Measurements from ENCODE around the gene CDH15. TPM values are rescaled to one million over a fixed set of nuclear protein-coding genes. Genes with fewer than 3 reads are reported as not detected.

The CDH15 gene
- total RNA-seq, 1 experiment from 2014 or later: not detected

DNA sequence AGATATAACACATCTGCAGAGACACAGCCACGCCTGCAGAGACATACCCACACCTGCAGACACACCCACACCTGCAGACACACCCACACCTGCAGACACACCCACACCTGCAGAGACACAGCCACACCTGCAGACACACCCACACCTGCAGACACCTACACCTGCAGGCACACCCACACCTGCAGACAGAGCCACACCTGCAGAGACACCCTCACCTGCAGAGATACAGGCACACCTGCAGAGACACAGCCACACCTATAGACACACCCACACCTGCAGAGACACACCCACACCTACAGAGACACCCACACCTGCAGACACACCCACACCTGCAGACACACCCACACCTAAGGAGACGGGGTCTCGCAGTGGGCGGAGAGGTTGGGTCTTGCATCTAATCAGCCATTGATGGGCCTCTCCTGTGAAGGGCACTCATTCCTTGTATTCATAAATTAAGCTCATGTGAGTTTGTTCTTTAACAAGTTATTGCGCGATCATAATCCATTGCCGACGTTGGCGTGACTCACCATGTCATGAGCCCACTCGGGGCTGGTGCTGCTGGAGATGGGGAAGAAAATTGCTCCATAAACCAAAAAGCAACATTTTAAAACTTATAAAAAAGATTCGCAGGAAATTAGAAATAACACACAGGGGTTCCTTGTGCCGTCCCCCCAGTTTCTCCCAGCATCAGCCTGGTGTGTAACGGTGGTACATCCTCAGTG, 28.9 kb upstream of the CDH15 start:
- Mint-ChIP-seq H3K27me3 (ENCODE audit: unreplicated experiment) (no peaks in the 10 kb centered on the region), H3K4me3 (ENCODE audit: low read depth, unreplicated experiment) (no peak overlapping the region), H3K27ac (ENCODE audit: unreplicated experiment) (no peak overlapping the region), H3K4me1 (ENCODE audit: low read depth, unreplicated experiment) (no peaks in the 10 kb centered on the region), H3K36me3 (ENCODE audit: insufficient read depth, unreplicated experiment) (peaks cover 9% of the 10 kb centered on the region), H3K9me3 (ENCODE audit: low read depth, unreplicated experiment) (no peaks in the 10 kb centered on the region)
- DNase-seq: no peak
- intact Hi-C loops (cut with micrococcal nuclease; ENCODE audit: unreplicated experiment): no loop called here
- TF ChIP-seq, protein P1, sequence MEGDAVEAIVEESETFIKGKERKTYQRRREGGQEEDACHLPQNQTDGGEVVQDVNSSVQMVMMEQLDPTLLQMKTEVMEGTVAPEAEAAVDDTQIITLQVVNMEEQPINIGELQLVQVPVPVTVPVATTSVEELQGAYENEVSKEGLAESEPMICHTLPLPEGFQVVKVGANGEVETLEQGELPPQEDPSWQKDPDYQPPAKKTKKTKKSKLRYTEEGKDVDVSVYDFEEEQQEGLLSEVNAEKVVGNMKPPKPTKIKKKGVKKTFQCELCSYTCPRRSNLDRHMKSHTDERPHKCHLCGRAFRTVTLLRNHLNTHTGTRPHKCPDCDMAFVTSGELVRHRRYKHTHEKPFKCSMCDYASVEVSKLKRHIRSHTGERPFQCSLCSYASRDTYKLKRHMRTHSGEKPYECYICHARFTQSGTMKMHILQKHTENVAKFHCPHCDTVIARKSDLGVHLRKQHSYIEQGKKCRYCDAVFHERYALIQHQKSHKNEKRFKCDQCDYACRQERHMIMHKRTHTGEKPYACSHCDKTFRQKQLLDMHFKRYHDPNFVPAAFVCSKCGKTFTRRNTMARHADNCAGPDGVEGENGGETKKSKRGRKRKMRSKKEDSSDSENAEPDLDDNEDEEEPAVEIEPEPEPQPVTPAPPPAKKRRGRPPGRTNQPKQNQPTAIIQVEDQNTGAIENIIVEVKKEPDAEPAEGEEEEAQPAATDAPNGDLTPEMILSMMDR (IDR thresholded peaks at IDR 0.05; ENCODE audit: unreplicated experiment): no peak
- CTCF ChIA-PET: no interaction called here
- BruUV-seq (replicated peaks): no TSS peak

DNA sequence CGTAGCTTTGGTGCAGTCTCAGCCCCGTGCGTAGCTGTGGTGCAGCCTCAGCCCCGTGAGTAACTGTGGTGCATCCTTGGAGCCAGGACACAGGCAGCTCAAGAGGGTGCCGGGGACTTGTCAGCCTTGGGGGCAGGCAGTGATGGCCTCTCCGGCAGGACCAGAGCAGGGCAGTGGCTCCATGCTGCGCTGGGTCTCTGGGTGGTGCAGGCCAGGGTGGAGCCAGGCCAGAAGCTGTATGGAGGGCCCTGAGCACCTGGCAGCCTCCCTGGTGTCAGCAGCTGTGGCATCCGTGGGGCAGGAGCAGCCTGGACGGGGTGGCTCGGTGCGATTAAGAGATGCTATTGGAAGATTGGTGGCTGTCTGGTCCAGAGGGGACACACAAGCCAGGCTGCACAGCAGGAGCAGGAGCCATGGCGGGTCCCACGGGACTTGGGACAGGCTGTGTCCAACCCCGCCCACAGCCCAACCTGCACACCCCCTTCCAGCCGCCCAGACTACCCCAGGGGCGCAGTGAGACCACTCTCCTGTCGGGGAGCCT, 28.3 kb upstream of the CDH15 start:
- TF ChIP-seq, protein P1 (IDR thresholded peaks at IDR 0.05; ENCODE audit: unreplicated experiment): no peak
- Mint-ChIP-seq H3K9me3 (ENCODE audit: low read depth, unreplicated experiment) (no peaks in the 10 kb centered on the region), H3K27me3 (ENCODE audit: unreplicated experiment) (no peaks in the 10 kb centered on the region), H3K4me1 (ENCODE audit: low read depth, unreplicated experiment) (no peaks in the 10 kb centered on the region), H3K27ac (ENCODE audit: unreplicated experiment) (no peak overlapping the region), H3K36me3 (ENCODE audit: insufficient read depth, unreplicated experiment) (peaks cover 12% of the 10 kb centered on the region), H3K4me3 (ENCODE audit: low read depth, unreplicated experiment) (no peak overlapping the region)
- CTCF ChIA-PET: no interaction called here
- no TSS peak for BruUV-seq (replicated peaks)
- no peak for DNase-seq
- intact Hi-C loops (cut with micrococcal nuclease; ENCODE audit: unreplicated experiment): no loop called here

DNA sequence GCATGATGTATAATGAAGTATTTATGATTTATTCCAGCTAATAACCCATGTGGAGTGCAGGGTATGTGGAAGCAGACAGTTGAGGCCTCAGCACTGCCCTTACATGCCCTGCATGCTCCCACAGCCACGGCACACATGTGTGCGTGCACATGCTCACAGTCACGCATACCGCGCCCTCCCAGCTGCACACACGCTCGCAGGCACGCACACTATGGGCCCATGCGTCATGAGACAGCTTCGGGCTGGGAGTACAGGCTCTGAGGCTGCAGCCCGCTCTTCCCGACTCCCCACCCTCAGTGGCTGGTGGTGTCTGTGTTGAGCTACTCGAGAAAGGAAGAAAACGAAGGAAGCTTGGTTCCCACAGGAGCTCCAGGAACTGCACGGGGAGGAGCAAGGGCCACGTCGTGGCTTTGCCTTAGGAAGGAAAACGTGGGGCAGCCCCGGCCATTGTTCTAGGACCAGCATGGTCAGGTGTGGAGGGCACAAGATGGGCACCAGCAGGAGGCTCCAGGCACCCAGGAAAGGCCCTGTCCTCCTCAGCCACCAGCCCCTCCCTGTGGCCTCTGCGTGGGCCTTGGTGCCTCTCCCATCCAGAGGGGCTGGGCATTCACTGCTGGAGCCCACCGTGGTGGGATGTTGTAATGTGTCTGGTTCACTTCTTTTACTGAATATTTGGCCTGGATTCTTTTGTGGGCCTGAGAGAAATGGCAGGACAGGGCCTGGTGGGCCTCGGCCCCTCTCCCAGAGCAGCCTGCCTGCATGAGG, 27.5 kb upstream of the CDH15 start:
- no peak for DNase-seq
- no peaks in the 10 kb centered on the region for H3K27me3 Mint-ChIP-seq (ENCODE audit: unreplicated experiment)
- TF ChIP-seq, protein P1 (IDR thresholded peaks at IDR 0.05; ENCODE audit: unreplicated experiment): no peak
- peaks cover 5% of the 10 kb centered on the region for H3K9me3 Mint-ChIP-seq (ENCODE audit: low read depth, unreplicated experiment)
- H3K4me3 Mint-ChIP-seq (ENCODE audit: low read depth, unreplicated experiment): no peak overlapping the region
- intact Hi-C loops (cut with micrococcal nuclease; ENCODE audit: unreplicated experiment): no loop called here
- H3K4me1 Mint-ChIP-seq (ENCODE audit: low read depth, unreplicated experiment): no peaks in the 10 kb centered on the region
- peaks cover 13% of the 10 kb centered on the region for H3K36me3 Mint-ChIP-seq (ENCODE audit: insufficient read depth, unreplicated experiment)
- no TSS peak for BruUV-seq (replicated peaks)
- CTCF ChIA-PET: no interaction called here
- no peak overlapping the region for H3K27ac Mint-ChIP-seq (ENCODE audit: unreplicated experiment)

DNA sequence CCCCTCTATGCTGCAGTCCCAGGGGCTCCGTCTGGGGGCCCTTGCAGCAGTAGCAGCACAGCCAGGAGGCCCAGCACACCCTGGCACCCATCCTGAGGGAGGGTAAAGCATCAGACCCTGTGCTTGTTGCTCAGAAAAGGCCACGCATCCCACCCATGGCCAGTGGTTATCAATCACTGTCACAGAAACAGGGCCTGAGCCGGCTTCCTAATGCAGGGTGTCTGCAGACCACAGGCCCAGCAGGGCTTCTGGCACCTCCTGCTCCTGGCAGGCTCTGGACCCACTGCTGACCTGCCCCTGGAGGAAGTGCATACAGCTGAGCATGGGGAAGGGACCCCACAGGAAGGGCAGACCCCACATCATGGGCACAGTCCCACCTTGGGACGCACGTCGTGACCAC, 26.9 kb upstream of the CDH15 start:
- peaks cover 19% of the 10 kb centered on the region for H3K36me3 Mint-ChIP-seq (ENCODE audit: insufficient read depth, unreplicated experiment)
- peaks cover 10% of the 10 kb centered on the region for H3K9me3 Mint-ChIP-seq (ENCODE audit: low read depth, unreplicated experiment)
- no peak for DNase-seq
- H3K27me3 Mint-ChIP-seq (ENCODE audit: unreplicated experiment): no peaks in the 10 kb centered on the region
- CTCF ChIA-PET: no interaction called here
- no peaks in the 10 kb centered on the region for H3K4me1 Mint-ChIP-seq (ENCODE audit: low read depth, unreplicated experiment)
- intact Hi-C loops (cut with micrococcal nuclease; ENCODE audit: unreplicated experiment): no loop called here
- no peak overlapping the region for H3K4me3 Mint-ChIP-seq (ENCODE audit: low read depth, unreplicated experiment)
- TF ChIP-seq, protein P1 (IDR thresholded peaks at IDR 0.05; ENCODE audit: unreplicated experiment): no peak
- H3K27ac Mint-ChIP-seq (ENCODE audit: unreplicated experiment): no peak overlapping the region
- BruUV-seq (replicated peaks): no TSS peak
